Smooth muscle cell (in vitro differentiated cells): ENCODE measurements around the gene TRUB1. TPM values are rescaled to one million over a fixed set of nuclear protein-coding genes. Genes with fewer than 3 reads are reported as not detected.

Experiments
- DNase-seq: peaks from one replicate; lab custom pipeline; 2025; ENCODE audit not compliant: unreplicated experiment; lab: John Stamatoyannopoulos, UW
- H2AFZ ChIP-seq: fragments of 200-600 bp; sonication (generic); 2 replicates; pipeline ENCODE4 v1.6.0; 2016; ENCODE audit warnings: antibody characterized with exemption, low read depth, mild to moderate bottlenecking
- H3F3A ChIP-seq: fragments of 200-600 bp; sonication (generic); 2 replicates; pipeline ENCODE4 v1.6.0; 2017; ENCODE audit warnings: antibody characterized with exemption, low read depth
- H3K27ac ChIP-seq: fragments of 200-600 bp; sonication (generic); 2 replicates; pipeline ENCODE4 v1.5.1; 2016; ENCODE audit warnings: low read depth, mild to moderate bottlenecking
- H3K27me3 ChIP-seq: fragments of 200-600 bp; sonication (generic); 2 replicates; pipeline ENCODE4 v1.6.1; 2016; ENCODE audit warnings: low read depth, mild to moderate bottlenecking
- H3K36me3 ChIP-seq: fragments of 200-600 bp; sonication (generic); 2 replicates; pipeline ENCODE4 v1.5.1; 2016; ENCODE audit warnings: low read depth
- H3K4me1 ChIP-seq: fragments of 200-600 bp; sonication (generic); 2 replicates; pipeline ENCODE4 v1.5.1; 2016; ENCODE audit warnings: low read depth
- H3K4me2 ChIP-seq: fragments of 200-600 bp; sonication (generic); 2 replicates; pipeline ENCODE4 v1.6.0; 2016; ENCODE audit warnings: mild to moderate bottlenecking
- H3K4me3 ChIP-seq: fragments of 200-600 bp; sonication (generic); 2 replicates; pipeline ENCODE4 v1.5.1; 2016; ENCODE audit warnings: mild to moderate bottlenecking
- H3K79me2 ChIP-seq: fragments of 200-600 bp; sonication (generic); 2 replicates; pipeline ENCODE4 v1.6.0; 2016; ENCODE audit warnings: low read depth, mild to moderate bottlenecking
- H3K9ac ChIP-seq: fragments of 200-600 bp; sonication (generic); 2 replicates; pipeline ENCODE4 v1.6.0; 2016; ENCODE audit warnings: low read depth
- H3K9me3 ChIP-seq: fragments of 200-600 bp; sonication (generic); replicated peaks from 2 replicates; pipeline ENCODE4 v1.5.1; 2016; ENCODE audit warnings: low read depth
- H4K20me1 ChIP-seq: fragments of 200-600 bp; sonication (generic); 2 replicates; pipeline ENCODE4 v1.6.0; 2016; ENCODE audit warnings: low read depth
- CTCF ChIP-seq: fragments of 200-600 bp; sonication (generic); IDR thresholded peaks from 2 replicates; pipeline ENCODE4 v1.5.1; 2017; ENCODE audit warnings: borderline replicate concordance, mild to moderate bottlenecking, antibody characterized with exemption; ENCODE audit not compliant: insufficient read depth, poor library complexity, severe bottlenecking
- WGBS: methylation state at CpG from one replicate; pipeline ENCODE4 v1.1.7; 2016; ENCODE audit warnings: low lambda C conversion rate; 5-methylcytosine and 5-hydroxymethylcytosine counted together
- polyA plus RNA-seq: library from polyadenylated mRNA; unstranded; fragments of >200 nt; fragmentation: Nextera tagmentation; extraction: Ambion mirVana; gene quantifications from 2 replicates; pipeline ENCODE4 v1.2.1, GENCODE V29; 2016
- total RNA-seq: library from RNA; depleted of rRNA; stranded (reverse); fragments of >200 nt; gene quantifications from 2 replicates; pipeline ENCODE4 v1.2.3, GENCODE V29; 2014

TRUB1 gene
- total and polyA plus RNA-seq, 2 experiments from 2014 or later, result 10.8 to 25.4 TPM

- H3F3A ChIP-seq, result no peaks in the 10 kb centered on the region
- 91% methylated on average over 2 of the region's 2 CpGs for WGBS
- H2AFZ ChIP-seq, result no peak overlapping the region
- peaks cover 45% of the 10 kb centered on the region for H4K20me1 ChIP-seq
- H3K4me2 ChIP-seq, result no peak overlapping the region
- H3K27ac ChIP-seq, result no peak overlapping the region
- H3K36me3 ChIP-seq, result peaks cover 5% of the 10 kb centered on the region
- DNase-seq, result no peak
- H3K9me3 ChIP-seq, result no peaks in the 10 kb centered on the region
- no peaks in the 10 kb centered on the region for H3K27me3 ChIP-seq
- TF ChIP-seq CTCF, result no peak
- peaks cover 22% of the 10 kb centered on the region for H3K79me2 ChIP-seq
- no peak overlapping the region for H3K9ac ChIP-seq
- H3K4me1 ChIP-seq, result no peaks in the 10 kb centered on the region
- H3K4me3 ChIP-seq, result no peak overlapping the region
Measured at GRCh38 chr10:114956466-114956865, 18.5 kb downstream of the TRUB1 start.

DNA sequence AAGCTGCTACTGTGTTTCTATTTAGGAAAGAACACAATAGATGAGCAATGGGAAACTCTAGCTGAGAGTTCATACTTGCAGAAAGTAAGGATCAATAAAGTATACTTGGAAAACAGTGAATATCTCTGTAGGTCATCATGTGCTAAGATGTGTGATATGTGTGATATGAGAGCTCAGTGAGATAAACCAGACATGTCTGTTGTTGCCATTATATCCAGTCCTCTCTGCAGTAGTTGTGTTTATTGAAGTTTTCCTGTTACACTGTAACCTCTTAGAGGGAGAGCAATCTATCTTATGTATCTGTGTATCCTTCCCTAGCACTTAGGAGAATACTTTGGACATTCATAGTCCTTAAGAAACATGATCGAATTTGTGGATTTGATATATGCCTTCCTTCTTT is 19.1 kb downstream of the TRUB1 start:
- no peaks in the 10 kb centered on the region for H3K9me3 ChIP-seq
- no peak overlapping the region for H3K9ac ChIP-seq
- no peak overlapping the region for H3K27ac ChIP-seq
- peak overlapping the region; percentile 14 for H3K4me2 ChIP-seq
- peaks cover 22% of the 10 kb centered on the region for H3K79me2 ChIP-seq
- no peak overlapping the region for H3K4me3 ChIP-seq
- DNase-seq, result no peak
- H2AFZ ChIP-seq, result no peak overlapping the region
- WGBS, result 89% methylated on average over 1 of the region's 1 CpG
- no peaks in the 10 kb centered on the region for H3K4me1 ChIP-seq
- no peak for TF ChIP-seq CTCF
- H3K27me3 ChIP-seq, result no peaks in the 10 kb centered on the region
- peaks cover 5% of the 10 kb centered on the region for H3K36me3 ChIP-seq
- H3F3A ChIP-seq, result no peaks in the 10 kb centered on the region
- peaks cover 45% of the 10 kb centered on the region for H4K20me1 ChIP-seq

DNA sequence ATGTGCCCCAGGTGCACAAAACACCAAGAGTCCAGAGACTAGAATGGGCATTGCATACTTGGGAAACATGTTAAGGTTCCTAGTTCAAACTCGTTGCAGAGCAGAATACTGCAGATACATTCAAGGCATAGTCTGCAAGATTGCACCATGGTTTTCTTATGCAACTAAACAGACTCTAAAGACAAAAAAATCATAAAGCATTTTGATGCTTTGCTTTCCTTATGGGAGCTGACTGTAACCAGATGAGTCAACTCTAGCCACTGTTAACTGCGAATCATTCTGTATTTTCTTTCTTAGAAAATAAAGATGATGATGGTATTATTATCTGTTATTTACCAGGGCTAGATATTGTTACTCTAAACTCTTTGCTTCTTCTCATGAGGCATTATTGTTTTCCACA is 19.7 kb downstream of the TRUB1 start:
- Histone ChIP-seq H3K79me2 (peaks cover 22% of the 10 kb centered on the region), H3K9ac (no peak overlapping the region), H3K36me3 (peaks cover 9% of the 10 kb centered on the region), H3K9me3 (no peaks in the 10 kb centered on the region), H3K4me2 (peak overlapping the region; percentile 14), H3F3A (no peaks in the 10 kb centered on the region), H3K4me1 (no peaks in the 10 kb centered on the region), H2AFZ (no peak overlapping the region), H3K27me3 (no peaks in the 10 kb centered on the region), H4K20me1 (peaks cover 40% of the 10 kb centered on the region), H3K27ac (no peak overlapping the region), H3K4me3 (no peak overlapping the region)
- no peak for TF ChIP-seq CTCF
- 67% methylated on average over 2 of the region's 2 CpGs for WGBS
- no peak for DNase-seq

GRCh38 chr10:114962441-114962840 is 24.4 kb downstream of the TRUB1 start:
- Histone ChIP-seq H3K4me2 (no peak overlapping the region), H3F3A (no peaks in the 10 kb centered on the region), H3K36me3 (peaks cover 10% of the 10 kb centered on the region), H3K9ac (no peak overlapping the region), H4K20me1 (peaks cover 19% of the 10 kb centered on the region), H3K9me3 (no peaks in the 10 kb centered on the region), H3K27ac (no peak overlapping the region), H2AFZ (no peak overlapping the region), H3K27me3 (no peaks in the 10 kb centered on the region), H3K79me2 (peaks cover 45% of the 10 kb centered on the region), H3K4me3 (no peak overlapping the region), H3K4me1 (peaks cover 9% of the 10 kb centered on the region)
- no peak for TF ChIP-seq CTCF
- 93% methylated on average over 2 of the region's 2 CpGs for WGBS
- DNase-seq, result no peak
